Rectal smooth muscle tissue (tissue), 1 donor: ENCODE results near the gene CEPT1.
A peak's percentile ranks its signal among the peaks of the same experiment; 100 is the strongest.

Experiments
- H3K27ac ChIP-seq: one replicate; pipeline ENCODE4 v1.7.0; 2013; ENCODE audit warnings: low read depth, low read length, inconsistent platforms
- H3K27me3 ChIP-seq: one replicate; pipeline ENCODE4 v1.7.0; 2013; ENCODE audit warnings: low read length; ENCODE audit not compliant: control insufficient read depth, insufficient read depth
- H3K36me3 ChIP-seq: one replicate; pipeline ENCODE4 v1.7.0; 2013; ENCODE audit warnings: low read length; ENCODE audit not compliant: control insufficient read depth, insufficient read depth
- H3K4me1 ChIP-seq: one replicate; pipeline ENCODE4 v1.7.0; 2013; ENCODE audit warnings: low read length; ENCODE audit not compliant: control insufficient read depth, insufficient read depth
- H3K4me3 ChIP-seq: one replicate; pipeline ENCODE4 v1.7.0; 2013; ENCODE audit warnings: low read length
- H3K9ac ChIP-seq: one replicate; pipeline ENCODE4 v1.7.0; 2013; ENCODE audit warnings: low read length

Gene CEPT1

GRCh38 chr1:111183308-111184069, 43.5 kb downstream of the CEPT1 start:
- no peak overlapping the region for H3K4me3 ChIP-seq
- no peak overlapping the region for H3K9ac ChIP-seq
- H3K4me1 ChIP-seq: no peaks in the 10 kb centered on the region
- H3K27me3 ChIP-seq: no peaks in the 10 kb centered on the region
- no peak overlapping the region for H3K27ac ChIP-seq
- peaks cover 24% of the 10 kb centered on the region for H3K36me3 ChIP-seq

GRCh38 chr1:111184663-111185062, 44.6 kb downstream of the CEPT1 start:
- Histone ChIP-seq H3K27me3 (no peaks in the 10 kb centered on the region), H3K4me3 (no peak overlapping the region), H3K36me3 (peaks cover 24% of the 10 kb centered on the region), H3K4me1 (no peaks in the 10 kb centered on the region), H3K27ac (no peak overlapping the region), H3K9ac (no peak overlapping the region)

- no peak overlapping the region for H3K4me3 ChIP-seq
- H3K27me3 ChIP-seq: no peaks in the 10 kb centered on the region
- H3K36me3 ChIP-seq: peaks cover 21% of the 10 kb centered on the region
- no peaks in the 10 kb centered on the region for H3K4me1 ChIP-seq
- no peak overlapping the region for H3K27ac ChIP-seq
- no peak overlapping the region for H3K9ac ChIP-seq
Observed at GRCh38 chr1:111190931-111191451, 51.0 kb downstream of the CEPT1 start.

GRCh38 chr1:111191496-111191895, 51.5 kb downstream of the CEPT1 start:
- Histone ChIP-seq H3K27ac (no peak overlapping the region), H3K27me3 (no peaks in the 10 kb centered on the region), H3K36me3 (peaks cover 19% of the 10 kb centered on the region), H3K9ac (no peak overlapping the region), H3K4me1 (no peaks in the 10 kb centered on the region), H3K4me3 (no peak overlapping the region)

- Histone ChIP-seq H3K27ac (no peak overlapping the region), H3K9ac (no peak overlapping the region), H3K4me3 (no peak overlapping the region), H3K4me1 (no peaks in the 10 kb centered on the region), H3K36me3 (peaks cover 13% of the 10 kb centered on the region), H3K27me3 (no peaks in the 10 kb centered on the region)
Observed at GRCh38 chr1:111192074-111192473, 52.1 kb downstream of the CEPT1 start.

GRCh38 chr1:111192658-111193519, 52.9 kb downstream of the CEPT1 start:
- peak overlapping the region; percentile 18 for H3K4me3 ChIP-seq
- H3K36me3 ChIP-seq: peaks cover 9% of the 10 kb centered on the region
- no peak overlapping the region for H3K27ac ChIP-seq
- H3K9ac ChIP-seq: no peak overlapping the region
- no peaks in the 10 kb centered on the region for H3K27me3 ChIP-seq
- no peaks in the 10 kb centered on the region for H3K4me1 ChIP-seq

- no peak overlapping the region for H3K27ac ChIP-seq
- H3K4me3 ChIP-seq: no peak overlapping the region
- H3K9ac ChIP-seq: no peak overlapping the region
- H3K36me3 ChIP-seq: peaks cover 5% of the 10 kb centered on the region
- H3K27me3 ChIP-seq: no peaks in the 10 kb centered on the region
- no peaks in the 10 kb centered on the region for H3K4me1 ChIP-seq
Observed at GRCh38 chr1:111193712-111194480, 53.9 kb downstream of the CEPT1 start.

GRCh38 chr1:111195002-111195684, 55.1 kb downstream of the CEPT1 start:
- no peak overlapping the region for H3K27ac ChIP-seq
- H3K9ac ChIP-seq: no peak overlapping the region
- peaks cover 5% of the 10 kb centered on the region for H3K36me3 ChIP-seq
- no peaks in the 10 kb centered on the region for H3K27me3 ChIP-seq
- H3K4me1 ChIP-seq: no peaks in the 10 kb centered on the region
- H3K4me3 ChIP-seq: no peak overlapping the region

GRCh38 chr1:111196213-111196612, 56.2 kb downstream of the CEPT1 start:
- no peak overlapping the region for H3K9ac ChIP-seq
- no peak overlapping the region for H3K27ac ChIP-seq
- H3K27me3 ChIP-seq: no peaks in the 10 kb centered on the region
- H3K4me3 ChIP-seq: no peak overlapping the region
- H3K4me1 ChIP-seq: no peaks in the 10 kb centered on the region
- H3K36me3 ChIP-seq: peaks cover 5% of the 10 kb centered on the region

GRCh38 chr1:111197598-111198284, 57.7 kb downstream of the CEPT1 start:
- peaks cover 5% of the 10 kb centered on the region for H3K36me3 ChIP-seq
- peak overlapping the region; percentile 17 for H3K4me3 ChIP-seq

GRCh38 chr1:111198836-111199235, 58.8 kb downstream of the CEPT1 start:
- Histone ChIP-seq H3K36me3 (peaks cover 5% of the 10 kb centered on the region), H3K4me1 (no peaks in the 10 kb centered on the region), H3K9ac (no peak overlapping the region), H3K27ac (no peak overlapping the region), H3K4me3 (peak overlapping the region; percentile 45), H3K27me3 (no peaks in the 10 kb centered on the region)

More at GRCh38 chr1:111197598-111198284, 57.7 kb downstream of the CEPT1 start:
- Histone ChIP-seq H3K9ac (no peak overlapping the region), H3K27ac (no peak overlapping the region), H3K27me3 (no peaks in the 10 kb centered on the region), H3K4me1 (no peaks in the 10 kb centered on the region)
